ENCODE measurements around the gene CACNA1D. TPM values are rescaled to one million over a fixed set of nuclear protein-coding genes. Genes with fewer than 3 reads are reported as not detected.

Gene CACNA1D
- total RNA-seq, 4 donors from 2014 or later, result 0.75 to 2.5 (median 1.2) TPM

GRCh38 chr3:53650424-53650823, 156.0 kb downstream of the CACNA1D start:
- TF ChIP-seq CTCF (IDR thresholded peaks at IDR 0.05) (no peak), POLR2AphosphoS5 (IDR thresholded peaks at IDR 0.05) (no peak), POLR2A (IDR thresholded peaks at IDR 0.05; ENCODE audit: low read depth) (no peak), EP300 (IDR thresholded peaks at IDR 0.05) (no peak)
- intact Hi-C loops (cut with DNase I), result no loop called here
- Histone ChIP-seq H3K4me3 (no peak overlapping the region), H3K9me3 (no peaks in the 10 kb centered on the region), H3K27me3 (no peaks in the 10 kb centered on the region), H3K4me1 (peaks cover 0 to 5% (median 0%) of the 10 kb centered on the region in 4 donors), H3K36me3 (no peaks in the 10 kb centered on the region), H3K27ac (replicated peaks in 1 of 4) (no peak overlapping the region)
- no peak for DNase-seq (ENCODE audit: extremely low spot score)
- WGBS, result 50% methylated on average over 5 of the region's 5 CpGs

- no peak overlapping the region for H3K27ac ChIP-seq (replicated peaks in 1 of 4)
- no peaks in the 10 kb centered on the region for H3K9me3 ChIP-seq
- 60% methylated on average over 5 of the region's 5 CpGs for WGBS
- intact Hi-C loops (cut with DNase I), result no loop called here
- no peaks in the 10 kb centered on the region for H3K36me3 ChIP-seq
- H3K4me1 ChIP-seq, result peaks cover 0 to 5% (median 0%) of the 10 kb centered on the region in 4 donors
- H3K27me3 ChIP-seq, result no peaks in the 10 kb centered on the region
- DNase-seq (ENCODE audit: extremely low spot score), result no peak
- H3K4me3 ChIP-seq, result no peak overlapping the region
- TF ChIP-seq POLR2A (IDR thresholded peaks at IDR 0.05; ENCODE audit: low read depth), result no peak
- no peak for TF ChIP-seq CTCF (IDR thresholded peaks at IDR 0.05)
- no peak for TF ChIP-seq POLR2AphosphoS5 (IDR thresholded peaks at IDR 0.05)
- no peak for TF ChIP-seq EP300 (IDR thresholded peaks at IDR 0.05)
Measured at GRCh38 chr3:53650928-53651661, 156.7 kb downstream of the CACNA1D start.

- Histone ChIP-seq H3K9me3 (no peaks in the 10 kb centered on the region), H3K4me3 (no peak overlapping the region), H3K27ac (replicated peaks in 1 of 4) (no peak overlapping the region), H3K27me3 (no peaks in the 10 kb centered on the region), H3K4me1 (peaks cover 0 to 5% (median 0%) of the 10 kb centered on the region in 4 donors), H3K36me3 (no peaks in the 10 kb centered on the region)
- intact Hi-C loops (cut with DNase I), result no loop called here
- TF ChIP-seq CTCF (IDR thresholded peaks at IDR 0.05) (no peak), POLR2A (IDR thresholded peaks at IDR 0.05; ENCODE audit: low read depth) (no peak), EP300 (IDR thresholded peaks at IDR 0.05) (no peak), POLR2AphosphoS5 (IDR thresholded peaks at IDR 0.05) (no peak)
- no peak for DNase-seq (ENCODE audit: extremely low spot score)
- WGBS, result 93% methylated on average over 8 of the region's 8 CpGs
Measured at GRCh38 chr3:53651927-53652326, 157.5 kb downstream of the CACNA1D start.

- 46% methylated on average over 1 of the region's 1 CpG for WGBS
- Histone ChIP-seq H3K27ac (replicated peaks in 1 of 4) (no peak overlapping the region), H3K27me3 (no peaks in the 10 kb centered on the region), H3K36me3 (no peaks in the 10 kb centered on the region), H3K4me1 (no peaks in the 10 kb centered on the region), H3K9me3 (peaks cover 0 to 9% (median 6%) of the 10 kb centered on the region in 4 donors), H3K4me3 (no peak overlapping the region)
- DNase-seq (ENCODE audit: extremely low spot score), result no peak
- intact Hi-C loops (cut with DNase I), result no loop called here
- TF ChIP-seq POLR2AphosphoS5 (IDR thresholded peaks at IDR 0.05), result no peak
- no peak for TF ChIP-seq EP300 (IDR thresholded peaks at IDR 0.05)
- TF ChIP-seq POLR2A (IDR thresholded peaks at IDR 0.05; ENCODE audit: low read depth), result no peak
- TF ChIP-seq CTCF (IDR thresholded peaks at IDR 0.05), result no peak
Measured at GRCh38 chr3:53657651-53658050, 163.2 kb downstream of the CACNA1D start.

All from esophagus muscularis mucosa (tissue), 4 donors.